ENCODE data around the gene NDEL1. TPM values are rescaled to one million over a fixed set of nuclear protein-coding genes. Genes with fewer than 3 reads are reported as not detected.

NDEL1 gene
- total and polyA plus RNA-seq, 9 of the 15 experiments (the other 6 are each of a cell fraction or from before 2014, with no cell fraction given) = 0.86 to 30.5 (median 22.7) TPM

DNA sequence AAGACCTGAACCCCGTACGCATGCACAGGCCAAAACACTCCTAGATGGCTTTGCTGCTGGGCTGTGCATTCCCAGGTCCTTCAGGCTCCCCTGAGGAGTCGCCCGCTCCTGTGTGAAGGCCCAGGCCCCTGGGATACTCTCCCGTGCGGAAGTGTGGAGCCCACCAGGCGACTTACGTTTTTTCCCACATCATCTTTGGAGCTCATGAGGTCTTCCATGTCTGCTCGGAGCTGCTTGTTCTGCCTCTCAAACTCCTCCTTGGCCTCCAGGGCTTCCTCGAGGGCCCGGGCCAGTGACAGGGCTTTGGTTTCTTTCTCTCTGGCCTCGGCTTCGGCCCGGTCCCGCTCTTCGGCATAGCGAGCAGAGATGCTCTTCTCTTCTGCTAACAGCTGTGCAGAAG lies 56.4 kb downstream of the NDEL1 start:
- no peaks in the 10 kb centered on the region; a peak in 1 of 5 replicates for H3K4me1 ChIP-seq (replicated peaks in 1 of 2; ENCODE audit: control insufficient read depth in 2 of 2, insufficient read depth in 2 of 2, low read length in 2 of 2)
- no peak overlapping the region for H2AFZ ChIP-seq (ENCODE audit: low read depth, low read length)
- H3K79me2 ChIP-seq (ENCODE audit: control insufficient read depth, insufficient read depth, low read length) = no peaks in the 10 kb centered on the region
- H4K20me1 ChIP-seq (replicated peaks; ENCODE audit: control insufficient read depth, insufficient read depth, low read length) = no peaks in the 10 kb centered on the region
- no peaks in the 10 kb centered on the region for H3K9me1 ChIP-seq (ENCODE audit: control insufficient read depth, insufficient read depth, low read length)
- BruUV-seq (replicated peaks) = TSS peak; percentile 54
- DNase-seq (ENCODE audit: extremely low read depth in 1 of 4, low spot score in 3 of 4) (no peak), ATAC-seq (no peak), FAIRE-seq (no peak)
- intact Hi-C loops (cut with micrococcal nuclease) = no loop called here
- ChIA-PET CTCF (ENCODE audit: low intra/inter-chr PET ratio) (no interaction called here), POLR2A (interaction anchor here (0.7 to 0.8 kb wide), 2 partner anchors 10 to 152 kb away, joined by 3 read pairs; partner anchors contain the start of gene ODF4)
- peaks cover 88% of the 10 kb centered on the region for H3K36me3 ChIP-seq (ENCODE audit: control insufficient read depth, insufficient read depth, low read length)
- H3K4me3 ChIP-seq = no peak overlapping the region
- H3K4me2 ChIP-seq (ENCODE audit: insufficient read depth, low read length) = no peak overlapping the region
- no peaks in the 10 kb centered on the region for H3K27me3 ChIP-seq (ENCODE audit: control insufficient read depth in 2 of 2, insufficient read depth in 2 of 2, low read length in 2 of 2)
- no peak overlapping the region for H3K9ac ChIP-seq (ENCODE audit: insufficient read depth in 1 of 2, low read depth in 2 of 2, low read length in 2 of 2)
- H3K27ac ChIP-seq (ENCODE audit: extremely low read depth, low read depth, low read length) = no peak overlapping the region
- no peaks in the 10 kb centered on the region for H3K9me3 ChIP-seq (replicated peaks; ENCODE audit: control insufficient read depth, insufficient read depth, low read depth, low read length)
- WGBS (ENCODE audit: insufficient coverage, low coverage, missing lambda C conversion rate) = 98% methylated on average over 12 of the region's 17 CpGs
- TF ChIP-seq KAT8 (IDR thresholded peaks at IDR 0.05; ENCODE audit: low read depth) (no peak), HNRNPL (IDR thresholded peaks at IDR 0.05; ENCODE audit: low read depth, low read length) (no peak), PHF21A (IDR thresholded peaks at IDR 0.05; ENCODE audit: borderline replicate concordance, low read depth) (no peak), MCM3 (IDR thresholded peaks at IDR 0.05) (no peak)
- TF ChIP-seq, protein P1, sequence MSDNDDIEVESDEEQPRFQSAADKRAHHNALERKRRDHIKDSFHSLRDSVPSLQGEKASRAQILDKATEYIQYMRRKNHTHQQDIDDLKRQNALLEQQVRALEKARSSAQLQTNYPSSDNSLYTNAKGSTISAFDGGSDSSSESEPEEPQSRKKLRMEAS (CRISPR knock-in tag; IDR thresholded peaks at IDR 0.05) = no peak
- TF ChIP-seq, protein P2, sequence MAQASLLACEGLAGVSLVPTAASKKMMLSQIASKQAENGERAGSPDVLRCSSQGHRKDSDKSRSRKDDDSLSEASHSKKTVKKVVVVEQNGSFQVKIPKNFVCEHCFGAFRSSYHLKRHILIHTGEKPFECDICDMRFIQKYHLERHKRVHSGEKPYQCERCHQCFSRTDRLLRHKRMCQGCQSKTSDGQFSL (CRISPR knock-in tag; IDR thresholded peaks at IDR 0.05) = no peak
- TF ChIP-seq, protein P2 (tag; IDR thresholded peaks at IDR 0.05) = no peak
- TF ChIP-seq, protein P3, sequence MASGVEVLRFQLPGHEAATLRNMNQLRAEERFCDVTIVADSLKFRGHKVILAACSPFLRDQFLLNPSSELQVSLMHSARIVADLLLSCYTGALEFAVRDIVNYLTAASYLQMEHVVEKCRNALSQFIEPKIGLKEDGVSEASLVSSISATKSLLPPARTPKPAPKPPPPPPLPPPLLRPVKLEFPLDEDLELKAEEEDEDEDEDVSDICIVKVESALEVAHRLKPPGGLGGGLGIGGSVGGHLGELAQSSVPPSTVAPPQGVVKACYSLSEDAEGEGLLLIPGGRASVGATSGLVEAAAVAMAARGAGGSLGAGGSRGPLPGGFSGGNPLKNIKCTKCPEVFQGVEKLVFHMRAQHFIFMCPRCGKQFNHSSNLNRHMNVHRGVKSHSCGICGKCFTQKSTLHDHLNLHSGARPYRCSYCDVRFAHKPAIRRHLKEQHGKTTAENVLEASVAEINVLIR (CRISPR knock-in tag; IDR thresholded peaks at IDR 0.05) = no peak
- in situ Hi-C loops (cut with MboI) = no loop called here

All from K562 (cell line).